ENCODE data around the gene RASL11B. TPM values are rescaled to one million over a fixed set of nuclear protein-coding genes. Genes with fewer than 3 reads are reported as not detected.
"Not testable (repeated sequence)": the region's sequence is repeated elsewhere in the genome, so short reads cannot be mapped to it uniquely, and the experiment has no call there.

RASL11B gene
- total and polyA plus RNA-seq, 9 of the 15 experiments (the other 6 are each of a cell fraction or from before 2014, with no cell fraction given), result 0.24 to 1.5 (median 0.53) TPM

GRCh38 chr4:52834641-52835456 is 27.3 kb upstream of the RASL11B start:
- H3K9me1 ChIP-seq (ENCODE audit: control insufficient read depth, insufficient read depth, low read length); BruUV-seq (replicated peaks); H4K20me1 ChIP-seq (replicated peaks; ENCODE audit: control insufficient read depth, insufficient read depth, low read length); H3K27ac ChIP-seq (ENCODE audit: extremely low read depth, low read depth, low read length); DNase-seq (ENCODE audit: extremely low read depth in 1 of 4, low spot score in 3 of 4); H3K36me3 ChIP-seq (ENCODE audit: control insufficient read depth, insufficient read depth, low read length); H3K79me2 ChIP-seq (ENCODE audit: control insufficient read depth, insufficient read depth, low read length); H3K4me3 ChIP-seq; FAIRE-seq; H3K4me1 ChIP-seq (replicated peaks in 1 of 2; ENCODE audit: control insufficient read depth in 2 of 2, insufficient read depth in 2 of 2, low read length in 2 of 2); POLR2A ChIA-PET; H2AFZ ChIP-seq (ENCODE audit: low read depth, low read length); intact Hi-C loops (cut with micrococcal nuclease); in situ Hi-C loops (cut with MboI); H3K9me3 ChIP-seq (replicated peaks; ENCODE audit: control insufficient read depth, insufficient read depth, low read depth, low read length); H3K4me2 ChIP-seq (ENCODE audit: insufficient read depth, low read length); ATAC-seq; H3K9ac ChIP-seq (ENCODE audit: insufficient read depth in 1 of 2, low read depth in 2 of 2, low read length in 2 of 2): not testable (repeated sequence)
- 15% methylated on average over 6 of the region's 8 CpGs for WGBS (ENCODE audit: insufficient coverage, low coverage, missing lambda C conversion rate)
- CTCF ChIA-PET (ENCODE audit: low intra/inter-chr PET ratio), result interaction anchor here (0.6 kb wide), 1 partner anchor 14 kb away, joined by 4 read pairs; no protein-coding TSS in a partner anchor
- peaks cover 13 to 23% of the 10 kb centered on the region in 2 experiments; a peak in 4 of 5 replicates for H3K27me3 ChIP-seq (ENCODE audit: control insufficient read depth in 2 of 2, insufficient read depth in 2 of 2, low read length in 2 of 2)

GRCh38 chr4:52836120-52836519 is 26.0 kb upstream of the RASL11B start:
- CTCF ChIA-PET (ENCODE audit: low intra/inter-chr PET ratio), result no interaction called here
- Histone ChIP-seq H3K9me3 (replicated peaks; ENCODE audit: control insufficient read depth, insufficient read depth, low read depth, low read length) (no peaks in the 10 kb centered on the region), H2AFZ (ENCODE audit: low read depth, low read length) (no peak overlapping the region), H3K27me3 (ENCODE audit: control insufficient read depth in 2 of 2, insufficient read depth in 2 of 2, low read length in 2 of 2) (peaks cover 13 to 23% of the 10 kb centered on the region in 2 experiments; a peak in 4 of 5 replicates), H4K20me1 (replicated peaks; ENCODE audit: control insufficient read depth, insufficient read depth, low read length) (no peaks in the 10 kb centered on the region), H3K4me3 (no peak overlapping the region), H3K27ac (ENCODE audit: extremely low read depth, low read depth, low read length) (no peak overlapping the region), H3K4me2 (ENCODE audit: insufficient read depth, low read length) (no peak overlapping the region), H3K4me1 (replicated peaks in 1 of 2; ENCODE audit: control insufficient read depth in 2 of 2, insufficient read depth in 2 of 2, low read length in 2 of 2) (no peaks in the 10 kb centered on the region), H3K79me2 (ENCODE audit: control insufficient read depth, insufficient read depth, low read length) (no peaks in the 10 kb centered on the region), H3K9me1 (ENCODE audit: control insufficient read depth, insufficient read depth, low read length) (no peaks in the 10 kb centered on the region), H3K36me3 (ENCODE audit: control insufficient read depth, insufficient read depth, low read length) (no peaks in the 10 kb centered on the region), H3K9ac (ENCODE audit: insufficient read depth in 1 of 2, low read depth in 2 of 2, low read length in 2 of 2) (no peak overlapping the region)
- BruUV-seq (replicated peaks), result no TSS peak
- POLR2A ChIA-PET, result no interaction called here
- WGBS (ENCODE audit: insufficient coverage, low coverage, missing lambda C conversion rate), result 0% methylated on average over 3 of the region's 3 CpGs
- TF ChIP-seq NCOA2 (IDR thresholded peaks at IDR 0.05; ENCODE audit: partially characterized antibody in 2 of 2), result no peak
- no peak for TF ChIP-seq MYBL2 (IDR thresholded peaks at IDR 0.05; ENCODE audit: low read depth)
- no peak for TF ChIP-seq MYBL2 (CRISPR knock-in tag; IDR thresholded peaks at IDR 0.05; ENCODE audit: borderline replicate concordance)
- no peak for TF ChIP-seq AFF1 (IDR thresholded peaks at IDR 0.05; ENCODE audit: low read depth in 1 of 2, partially characterized antibody in 2 of 2)
- DNase-seq (ENCODE audit: extremely low read depth in 1 of 4, low spot score in 3 of 4) (no peak), FAIRE-seq (no peak), ATAC-seq (no peak)
- intact Hi-C loops (cut with micrococcal nuclease), result no loop called here
- in situ Hi-C loops (cut with MboI), result no loop called here

Data from K562 (cell line).